Gastrocnemius medialis (tissue), 4 donors: ENCODE results near the gene MYCBP2.

Source experiments
- POLR2A ChIP-seq, 2 donors: fragments of 450-650 bp; IDR thresholded peaks; one replicate each; pipeline ENCODE4 v1.6.1; 2017; ENCODE audit warnings: antibody characterized with exemption in 2 of 2, mild to moderate bottlenecking in 2 of 2, moderate library complexity in 2 of 2
- TF ChIP-seq, protein P1 (sequence below), 5 experiments: fragments of 450-650 bp in 3 of 5; fragments of 200-600 bp in 2 of 5; sonication (generic) in 2 of 5; IDR thresholded peaks in 4 of 5; conservative IDR thresholded peaks in 1 of 5; 1 replicate in 4 of 5; 2 replicates in 1 of 5; pipeline ENCODE4 v1.5.1; 2016 to 2019; ENCODE audit warnings: antibody characterized with exemption in 5 of 5, mild to moderate bottlenecking in 3 of 5, moderate library complexity in 3 of 5

DNA sequence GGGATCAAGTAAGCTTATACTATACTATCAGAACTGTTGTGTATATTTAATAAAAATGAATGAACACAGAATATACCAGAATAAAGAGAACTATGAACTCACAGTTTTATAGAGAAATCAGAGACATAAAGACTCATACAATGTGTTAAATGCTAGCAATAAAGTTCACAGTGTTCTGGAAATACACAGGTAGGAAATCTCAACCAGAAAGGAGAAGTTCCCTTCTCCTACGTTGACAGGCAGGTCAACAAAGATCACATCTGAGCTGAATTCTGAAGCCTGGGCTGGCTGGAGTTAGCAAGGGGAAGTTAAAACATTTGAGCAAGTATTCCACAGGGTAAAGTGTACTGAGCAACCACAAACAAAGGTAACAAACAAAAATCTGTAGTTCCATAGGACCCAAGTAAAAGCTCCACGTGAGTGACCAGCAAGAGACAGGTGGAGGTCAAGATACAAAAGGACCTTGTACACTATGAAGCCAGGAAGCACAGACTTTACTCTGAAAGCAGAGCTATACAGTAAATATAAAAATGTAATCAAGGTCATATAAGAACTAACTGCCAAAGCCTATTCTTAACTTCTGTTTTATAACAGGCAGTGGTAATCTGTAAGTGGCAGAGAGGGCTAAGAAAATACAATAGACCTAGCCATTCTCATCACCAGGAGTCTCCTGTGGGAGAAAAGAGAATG, 312.9 kb downstream of the MYCBP2 start:
- TF ChIP-seq, protein P1, sequence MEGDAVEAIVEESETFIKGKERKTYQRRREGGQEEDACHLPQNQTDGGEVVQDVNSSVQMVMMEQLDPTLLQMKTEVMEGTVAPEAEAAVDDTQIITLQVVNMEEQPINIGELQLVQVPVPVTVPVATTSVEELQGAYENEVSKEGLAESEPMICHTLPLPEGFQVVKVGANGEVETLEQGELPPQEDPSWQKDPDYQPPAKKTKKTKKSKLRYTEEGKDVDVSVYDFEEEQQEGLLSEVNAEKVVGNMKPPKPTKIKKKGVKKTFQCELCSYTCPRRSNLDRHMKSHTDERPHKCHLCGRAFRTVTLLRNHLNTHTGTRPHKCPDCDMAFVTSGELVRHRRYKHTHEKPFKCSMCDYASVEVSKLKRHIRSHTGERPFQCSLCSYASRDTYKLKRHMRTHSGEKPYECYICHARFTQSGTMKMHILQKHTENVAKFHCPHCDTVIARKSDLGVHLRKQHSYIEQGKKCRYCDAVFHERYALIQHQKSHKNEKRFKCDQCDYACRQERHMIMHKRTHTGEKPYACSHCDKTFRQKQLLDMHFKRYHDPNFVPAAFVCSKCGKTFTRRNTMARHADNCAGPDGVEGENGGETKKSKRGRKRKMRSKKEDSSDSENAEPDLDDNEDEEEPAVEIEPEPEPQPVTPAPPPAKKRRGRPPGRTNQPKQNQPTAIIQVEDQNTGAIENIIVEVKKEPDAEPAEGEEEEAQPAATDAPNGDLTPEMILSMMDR (IDR thresholded peaks at IDR 0.05 in 4 of 5, conservative IDR thresholded peaks at IDR 0.05 in 1 of 5), result no peak
- no peak for TF ChIP-seq POLR2A (IDR thresholded peaks at IDR 0.05)
